Hematopoietic multipotent progenitor cell (in vitro differentiated cells): ENCODE data around the gene CYP46A1. TPM values are rescaled to one million over a fixed set of nuclear protein-coding genes. Genes with fewer than 3 reads are reported as not detected.
"Not testable (repeated sequence)": the region's sequence is repeated elsewhere in the genome, so short reads cannot be mapped to it uniquely, and the experiment has no call there.

Experiments used
- DNase-seq, 3 donors: peaks; one replicate each; pipeline ENCODE4 v3.0.0-alpha.2; 2011 to 2015; ENCODE audit warnings: low read depth in 2 of 3, low spot score in 2 of 3
- total RNA-seq: library from RNA; depleted of rRNA; stranded (reverse); fragments of >200 nt; gene quantifications from one replicate; pipeline ENCODE4 v1.2.3, GENCODE V29; 2012

CYP46A1 gene
- not detected for total RNA-seq

DNA sequence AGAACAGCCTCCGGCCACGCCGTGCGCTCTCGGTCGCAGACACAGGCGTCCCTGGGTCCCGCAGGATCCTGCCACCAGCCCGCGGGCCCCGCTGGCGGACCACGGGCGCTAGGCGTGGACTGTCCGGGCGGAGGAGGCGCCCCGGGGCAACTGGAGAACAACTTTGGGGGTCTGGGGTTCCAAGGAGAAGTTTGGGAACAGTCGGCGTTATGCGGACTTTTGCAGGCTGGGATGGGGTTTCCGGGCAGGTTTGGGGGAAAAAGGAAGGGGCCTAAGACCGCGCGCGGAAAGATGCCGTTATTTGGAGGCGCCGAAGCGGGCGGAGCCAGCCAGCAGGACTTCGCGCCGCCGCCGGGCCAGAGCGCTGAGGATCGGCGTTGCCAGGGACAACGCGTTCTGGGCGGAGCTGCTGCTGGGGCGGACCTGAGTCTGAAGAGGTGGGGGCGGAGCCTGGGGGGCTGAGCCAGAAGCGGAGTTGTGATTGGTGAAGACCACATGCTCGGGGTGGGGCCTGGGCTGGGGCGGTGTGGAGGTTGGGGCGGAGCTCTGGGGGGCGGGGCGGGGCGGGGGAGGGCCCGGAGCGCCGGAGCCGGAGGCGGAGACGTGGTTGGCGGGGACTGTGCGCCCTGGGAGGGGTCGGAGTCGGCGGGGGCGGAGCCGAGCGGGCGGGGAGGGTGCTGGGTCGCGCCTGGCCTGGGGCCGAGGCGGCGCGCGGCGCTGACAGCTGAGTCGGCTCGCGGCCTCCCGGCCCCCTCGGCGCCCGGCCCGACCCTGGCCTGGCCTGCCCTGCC lies at the start of gene CYP46A1:
CYP46A1 (plus strand) TSS at position 680 of the 791 bp plus-strand sequence. CDS start 120 bp downstream, outside the sequence.
- DNase-seq, result peak; percentile 99 to 100 (median 99)

DNA sequence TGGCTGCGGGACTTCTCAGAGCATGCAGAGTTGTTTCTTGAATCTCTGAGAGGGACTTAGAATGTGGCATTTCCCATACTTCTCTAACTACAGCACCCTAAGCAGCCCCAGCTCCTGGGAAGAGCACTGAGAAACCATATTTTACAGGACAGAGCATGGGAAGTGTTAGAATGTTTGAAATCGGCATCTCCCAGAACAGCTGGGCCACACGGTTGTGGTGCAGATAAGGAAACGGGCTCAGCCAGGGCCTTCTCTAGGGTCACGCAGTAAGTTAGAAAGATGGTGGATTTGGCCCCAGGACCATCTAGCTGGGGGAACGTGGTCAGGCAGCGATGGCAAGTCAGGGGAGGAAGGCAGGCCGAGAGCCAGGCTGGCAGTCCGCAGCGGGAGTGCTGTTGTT lies 49.7 kb upstream of the CYP46A1 start:
- DNase-seq, result no peak

DNA sequence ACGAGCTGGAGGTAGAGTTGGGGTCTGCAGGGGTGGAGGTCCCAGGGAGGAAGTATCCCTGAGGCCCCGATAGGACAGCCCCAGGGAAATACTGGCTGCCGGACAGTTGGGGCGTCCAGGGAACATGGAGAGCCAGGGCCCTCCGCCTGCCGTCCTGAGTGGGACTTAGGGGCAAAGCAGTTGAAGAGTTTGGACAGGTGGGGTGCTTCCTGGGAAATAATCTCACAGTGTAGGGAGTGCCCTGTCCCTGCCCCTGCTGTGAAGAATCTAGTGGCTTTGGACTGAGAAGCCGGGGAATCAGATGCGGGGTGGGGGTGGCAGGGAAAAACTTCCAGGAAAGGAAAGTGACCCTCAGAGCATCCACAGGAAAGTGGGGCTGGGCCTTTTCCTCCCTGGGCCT lies 49.0 kb upstream of the CYP46A1 start:
- DNase-seq, result no peak

DNA sequence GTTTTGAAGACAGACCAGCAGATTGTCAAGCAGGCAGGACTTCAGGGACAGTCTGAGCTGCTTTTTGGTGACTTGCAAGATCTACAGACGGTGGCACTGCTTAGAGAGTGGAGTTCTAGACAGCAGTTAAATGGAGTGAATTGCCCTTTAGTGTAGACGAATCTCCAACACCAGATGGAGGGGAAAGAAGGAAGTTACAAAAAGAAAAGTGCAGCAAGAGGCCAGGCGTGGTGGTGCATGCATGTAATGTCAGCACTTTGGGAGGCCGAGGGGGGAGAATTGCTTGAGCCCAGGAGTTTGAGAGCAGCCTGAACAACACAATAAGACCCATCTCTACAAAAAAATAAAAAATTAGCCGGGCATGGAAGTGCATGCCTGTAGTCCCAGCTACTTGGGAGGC lies 47.6 kb upstream of the CYP46A1 start:
- peak in 1 of 3 donors; percentile 33 for DNase-seq

DNA sequence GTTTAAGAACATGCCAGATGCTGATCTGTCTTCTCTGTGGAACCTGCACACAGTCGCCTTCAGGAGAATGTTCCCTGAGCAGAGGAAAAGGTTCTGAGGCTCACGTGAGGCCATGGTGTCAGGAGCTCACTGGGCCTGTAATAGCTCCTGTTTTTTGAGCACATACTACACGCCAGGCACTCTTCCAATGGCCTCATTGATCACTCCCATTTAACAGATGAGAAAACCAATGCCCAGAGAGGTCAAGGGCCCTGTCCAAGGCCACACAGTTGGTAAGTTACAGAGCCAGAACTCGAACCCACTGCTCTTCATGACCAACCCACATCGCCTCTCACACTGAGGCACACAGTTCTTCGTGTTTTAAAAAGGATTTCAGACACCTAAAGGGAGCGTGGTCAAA lies 46.5 kb upstream of the CYP46A1 start:
- no peak for DNase-seq

DNA sequence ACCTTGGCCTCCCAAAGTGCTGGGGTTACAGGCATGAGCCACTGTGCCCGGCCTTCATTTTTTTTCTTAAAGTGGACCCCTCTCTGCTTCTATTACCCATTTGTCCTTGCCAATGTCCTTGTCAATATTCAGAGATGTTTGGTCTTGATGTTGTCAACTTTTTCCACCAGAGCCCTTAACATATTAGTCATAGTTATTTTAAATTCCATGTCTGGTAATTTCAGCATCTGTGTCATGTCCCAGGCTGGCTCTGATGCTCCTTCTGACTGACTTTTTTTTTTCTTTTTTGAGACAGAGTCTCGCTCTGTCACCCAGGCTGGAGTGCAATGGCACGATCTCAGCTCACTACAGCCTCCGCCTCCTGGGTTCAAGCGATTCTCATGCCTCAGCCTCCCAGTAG lies 41.3 kb upstream of the CYP46A1 start:
- not testable (repeated sequence) for DNase-seq

DNA sequence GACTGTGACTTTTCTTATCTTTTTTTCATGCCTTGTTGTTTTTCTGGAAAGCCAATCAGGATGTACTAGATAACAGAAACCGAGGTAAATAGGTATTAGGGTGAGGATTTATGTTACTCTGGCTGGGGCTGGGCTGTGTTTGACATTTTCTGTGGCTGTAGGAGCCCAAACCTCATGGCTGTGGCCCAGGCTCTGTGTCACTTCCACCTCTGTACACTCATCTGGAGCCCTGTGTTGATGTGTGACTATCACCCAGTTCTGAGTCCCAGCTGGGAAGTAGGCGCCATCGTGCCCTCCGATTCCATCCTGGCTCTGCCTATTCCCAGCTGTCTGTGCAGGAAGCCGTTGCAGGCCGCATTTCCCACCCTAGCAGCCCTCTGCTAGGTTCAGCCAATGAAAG lies 40.8 kb upstream of the CYP46A1 start:
- no peak for DNase-seq

DNA sequence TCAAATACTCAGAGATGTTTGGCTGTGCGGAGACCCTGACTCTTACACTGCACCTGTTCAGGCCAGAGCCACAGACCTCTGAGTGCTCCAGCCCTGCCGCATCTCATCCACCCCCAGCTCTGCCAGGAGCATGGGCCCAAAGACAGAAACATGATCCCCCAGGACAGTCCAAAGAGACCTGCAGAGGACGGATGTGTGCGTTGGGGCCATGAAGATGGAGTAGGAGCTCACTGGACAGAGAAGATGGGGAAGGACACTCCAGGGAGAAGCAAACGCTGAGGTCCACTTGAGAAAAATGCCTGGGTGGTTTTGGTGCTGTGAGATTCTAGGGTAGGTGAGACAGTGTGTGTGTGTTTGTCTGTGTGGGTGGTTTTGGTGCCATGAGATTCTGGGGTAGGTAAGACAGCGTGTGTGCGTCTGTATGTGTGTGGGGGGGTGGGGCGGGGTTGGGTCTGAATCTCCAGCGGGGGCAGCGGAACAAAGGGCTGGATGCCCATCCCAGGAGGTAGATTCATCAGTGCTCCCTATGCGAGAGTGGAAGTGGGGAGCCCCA lies 40.0 kb upstream of the CYP46A1 start:
- DNase-seq, result no peak

DNA sequence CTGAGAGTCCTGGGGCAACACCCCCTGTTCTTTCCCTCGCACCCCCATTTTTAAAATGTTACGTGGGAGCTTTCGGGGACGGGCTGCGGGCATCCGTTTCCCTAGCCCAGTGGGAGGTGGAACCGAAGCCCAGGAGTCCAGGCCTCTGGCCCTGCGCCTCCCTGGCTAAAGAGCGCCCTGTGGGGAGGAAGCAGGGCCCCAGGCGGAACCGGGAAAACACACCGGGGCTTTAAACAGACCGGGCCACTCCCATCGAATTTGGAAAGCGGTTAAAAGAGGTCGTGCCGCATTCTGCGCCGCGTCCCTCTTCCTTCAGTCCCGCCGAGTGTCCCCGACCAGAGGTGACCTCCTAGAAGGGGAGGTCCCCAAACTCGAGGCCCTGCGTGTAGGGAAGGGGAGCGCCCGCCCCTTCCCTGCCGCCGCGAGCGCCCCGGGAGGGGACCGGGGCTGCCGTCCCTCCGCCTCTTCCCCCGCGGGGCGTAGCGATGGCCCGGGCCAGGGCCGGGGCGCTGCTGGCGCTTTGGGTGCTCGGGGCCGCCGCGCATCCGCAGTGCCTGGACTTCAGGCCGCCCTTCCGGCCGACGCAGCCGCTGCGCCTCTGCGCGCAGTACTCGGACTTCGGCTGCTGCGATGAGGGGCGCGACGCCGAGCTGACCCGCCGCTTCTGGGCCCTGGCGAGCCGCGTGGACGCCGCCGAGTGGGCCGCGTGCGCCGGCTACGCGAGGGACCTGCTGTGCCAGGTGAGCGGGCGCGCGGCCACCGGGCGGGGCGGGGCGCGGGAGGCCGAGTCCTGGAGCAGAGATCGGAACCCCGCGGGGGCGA lies 39.2 kb upstream of the CYP46A1 start, which contains the start of gene HHIPL1:
HHIPL1 (plus strand) TSS at position 407 of the 822 bp plus-strand sequence; CDS start at position 486, 79 bp downstream.
- DNase-seq, result no peak

DNA sequence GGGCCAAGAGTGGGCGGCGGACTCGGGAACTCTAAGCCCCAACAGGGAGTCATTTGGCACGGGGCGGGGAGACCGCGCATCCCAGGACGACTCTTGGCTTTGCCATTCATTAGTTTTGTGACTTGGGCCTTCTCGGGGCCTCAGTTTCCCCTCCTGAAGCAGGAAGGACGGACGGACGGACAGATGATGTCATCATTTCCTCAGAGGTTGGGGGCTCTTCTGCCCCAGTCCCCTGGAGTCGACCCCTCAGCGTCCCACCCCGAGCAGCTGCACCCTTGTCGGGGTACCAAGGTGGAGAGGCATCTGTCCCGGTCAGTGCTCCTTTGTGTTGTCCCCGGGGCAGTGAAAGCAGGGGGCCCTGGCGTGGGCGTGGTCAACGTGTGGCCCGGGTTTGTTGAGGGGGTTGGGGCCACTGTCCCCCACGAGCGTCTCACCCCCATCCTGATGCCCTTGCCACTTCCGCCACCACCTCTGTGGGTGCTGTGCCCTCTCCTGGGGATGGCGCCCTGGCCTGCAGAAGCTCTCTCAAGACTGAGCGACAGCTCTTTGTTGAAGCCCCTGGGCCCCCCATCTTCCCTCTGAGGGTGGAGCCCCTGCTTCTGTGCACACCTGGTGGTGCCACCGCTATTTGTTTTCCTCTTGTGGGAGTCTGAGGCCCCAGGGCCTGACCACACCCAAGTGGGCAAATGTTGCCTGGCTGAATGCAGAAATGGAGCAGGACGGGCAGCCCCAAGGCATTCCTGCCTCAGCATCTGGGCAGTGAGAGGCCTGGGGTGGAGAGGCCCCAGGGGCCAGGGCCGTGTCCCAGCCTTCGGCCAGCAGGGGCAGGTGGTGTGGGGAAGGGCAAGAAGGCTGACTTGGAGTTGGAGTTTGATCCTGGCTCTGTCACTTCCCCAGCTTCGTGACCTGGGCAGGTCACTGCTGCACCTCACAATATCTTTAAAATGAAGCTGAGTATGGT lies 38.3 kb upstream of the CYP46A1 start:
- no peak for DNase-seq

DNA sequence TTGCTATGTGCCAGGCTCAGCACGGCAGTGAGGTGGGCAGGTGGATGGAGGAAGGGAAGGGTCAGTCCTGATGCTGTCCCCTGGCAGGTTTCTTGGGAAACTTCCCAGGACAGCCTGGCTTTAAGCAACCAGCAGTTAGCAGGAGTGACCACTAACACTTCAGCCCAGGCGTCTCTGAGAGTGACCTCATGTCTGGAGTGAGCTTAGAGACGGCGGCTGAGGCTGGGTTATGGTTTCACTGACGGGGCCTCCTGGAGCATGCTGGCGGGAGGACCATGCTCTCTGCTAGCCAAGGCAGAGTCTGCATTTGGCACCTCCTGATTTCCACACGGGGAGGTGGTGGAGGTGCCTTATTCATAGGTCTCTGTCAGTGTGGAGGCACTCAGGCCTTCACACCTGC lies 36.7 kb upstream of the CYP46A1 start:
- DNase-seq, result no peak

DNA sequence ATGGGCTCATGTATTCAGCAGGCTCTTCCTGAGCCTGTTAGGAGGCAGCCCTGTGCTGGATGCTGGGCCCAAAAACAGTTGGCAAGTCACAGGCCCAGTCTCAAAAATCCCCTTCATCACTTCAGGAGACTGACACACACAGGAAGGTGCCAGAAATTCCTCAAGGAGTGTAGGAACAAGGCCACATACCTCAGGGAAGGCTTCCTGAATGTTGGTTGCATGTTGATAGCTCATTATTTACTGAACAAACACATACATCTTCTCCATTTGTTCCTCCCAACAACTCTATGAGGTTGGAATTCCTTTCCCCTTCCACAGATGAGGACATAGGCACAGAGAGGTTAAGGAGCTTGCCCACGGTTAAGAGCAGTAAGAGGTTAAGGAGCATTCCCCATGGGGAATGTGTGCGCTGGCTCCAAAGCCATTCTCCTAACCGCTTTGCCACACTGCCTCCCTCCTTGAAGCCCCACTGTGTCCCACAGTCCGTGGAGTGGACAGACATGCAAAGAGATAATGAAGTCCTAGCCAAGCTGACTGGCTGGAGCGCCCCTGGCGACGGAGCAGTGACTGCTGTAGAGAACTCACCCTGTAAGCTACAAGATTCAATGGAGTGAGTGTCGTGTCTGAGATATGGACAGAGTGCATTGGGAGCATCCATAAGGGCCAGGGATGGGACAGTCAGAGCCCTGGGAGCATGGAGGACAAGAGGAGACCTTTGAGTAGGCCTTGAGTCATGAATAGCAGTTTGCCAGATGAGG lies 35.9 kb upstream of the CYP46A1 start:
- DNase-seq, result no peak

DNA sequence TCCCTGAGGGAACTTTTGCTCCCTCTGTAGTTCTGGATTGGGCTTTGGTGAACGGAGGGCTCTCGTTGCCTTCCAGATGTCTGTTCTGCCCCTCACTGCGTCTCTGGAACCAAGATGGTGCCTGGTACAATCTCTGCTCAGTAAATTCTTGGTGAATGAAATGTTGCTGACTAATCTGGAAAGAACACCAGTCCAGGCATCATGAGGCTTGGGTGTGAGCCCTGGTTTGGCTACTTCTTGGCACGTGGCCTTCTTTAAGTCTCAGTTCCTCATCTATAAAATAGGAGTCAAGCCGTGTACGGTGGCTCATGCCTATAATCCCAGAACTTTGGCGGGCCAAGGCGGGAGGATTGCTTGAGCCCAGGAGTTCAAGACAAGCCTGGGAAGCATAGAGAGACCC lies 34.9 kb upstream of the CYP46A1 start:
- DNase-seq, result no peak

DNA sequence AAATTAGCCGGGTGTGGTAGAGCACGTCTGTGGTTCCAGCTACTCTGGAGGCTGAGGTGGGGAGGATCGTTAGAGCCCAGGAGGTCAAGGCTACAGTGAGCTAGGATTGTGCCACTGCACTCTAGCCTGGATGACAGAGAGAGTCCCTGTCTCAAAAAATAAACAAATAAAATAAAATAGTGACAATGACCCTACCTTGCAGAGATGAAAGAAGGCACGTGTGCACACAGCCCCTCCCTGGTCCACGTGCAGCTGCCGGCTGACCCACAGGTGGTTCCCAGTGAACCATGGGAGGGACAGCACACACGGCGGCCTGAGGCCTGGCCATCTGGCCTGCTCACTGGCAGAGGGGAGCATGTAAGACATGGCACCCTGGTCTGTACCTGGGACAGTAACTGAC lies 34.5 kb upstream of the CYP46A1 start:
- no peak for DNase-seq

DNA sequence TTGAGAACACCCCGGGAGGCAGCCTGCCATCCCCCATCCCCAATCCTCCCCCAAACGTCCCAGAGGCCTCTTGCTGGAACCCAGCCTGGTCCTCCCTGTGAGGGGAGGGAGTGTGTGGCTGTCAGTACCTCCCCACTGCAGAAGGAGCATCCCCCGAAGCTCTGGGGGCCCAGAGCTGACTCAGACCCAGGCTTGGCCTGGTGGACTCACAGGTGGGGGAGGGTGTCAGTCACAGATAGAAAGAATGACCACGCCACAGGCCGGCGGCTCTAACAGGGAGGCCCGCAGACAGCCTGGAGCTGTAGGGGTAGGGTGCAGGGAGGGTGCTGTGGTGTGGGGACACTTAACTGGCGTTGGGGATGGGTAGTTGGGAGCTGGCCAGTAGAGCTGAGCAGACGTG lies 33.9 kb upstream of the CYP46A1 start:
- no peak for DNase-seq

DNA sequence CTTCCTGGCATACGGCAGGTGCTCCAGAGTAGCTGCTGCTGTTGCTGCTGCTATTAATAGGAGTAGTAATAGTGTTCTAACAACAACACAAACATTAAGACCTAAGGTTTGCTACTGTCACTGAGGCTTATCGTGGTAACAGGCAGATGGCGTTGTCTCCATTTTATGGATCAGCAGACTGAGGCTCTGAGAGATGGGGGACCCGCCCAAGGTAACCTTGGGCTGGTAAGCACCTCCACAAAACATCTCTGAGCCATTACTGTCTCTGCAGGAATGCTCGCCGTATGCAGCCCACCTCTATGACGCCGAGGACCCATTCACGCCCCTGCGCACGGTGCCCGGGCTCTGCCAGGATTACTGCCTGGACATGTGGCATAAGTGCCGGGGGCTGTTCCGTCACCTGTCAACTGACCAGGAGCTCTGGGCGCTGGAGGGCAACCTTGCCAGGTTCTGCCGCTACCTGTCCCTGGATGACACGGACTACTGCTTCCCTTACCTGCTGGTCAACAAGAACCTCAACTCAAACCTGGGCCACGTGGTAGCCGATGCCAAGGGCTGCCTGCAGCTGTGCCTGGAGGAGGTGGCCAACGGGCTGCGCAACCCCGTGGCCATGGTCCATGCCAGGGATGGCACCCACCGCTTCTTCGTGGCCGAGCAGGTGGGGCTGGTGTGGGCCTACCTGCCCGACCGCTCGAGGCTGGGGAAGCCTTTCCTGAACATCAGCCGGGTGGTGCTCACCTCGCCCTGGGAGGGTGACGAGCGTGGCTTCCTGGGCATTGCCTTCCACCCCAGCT lies 31.9 kb upstream of the CYP46A1 start:
- no peak for DNase-seq

DNA sequence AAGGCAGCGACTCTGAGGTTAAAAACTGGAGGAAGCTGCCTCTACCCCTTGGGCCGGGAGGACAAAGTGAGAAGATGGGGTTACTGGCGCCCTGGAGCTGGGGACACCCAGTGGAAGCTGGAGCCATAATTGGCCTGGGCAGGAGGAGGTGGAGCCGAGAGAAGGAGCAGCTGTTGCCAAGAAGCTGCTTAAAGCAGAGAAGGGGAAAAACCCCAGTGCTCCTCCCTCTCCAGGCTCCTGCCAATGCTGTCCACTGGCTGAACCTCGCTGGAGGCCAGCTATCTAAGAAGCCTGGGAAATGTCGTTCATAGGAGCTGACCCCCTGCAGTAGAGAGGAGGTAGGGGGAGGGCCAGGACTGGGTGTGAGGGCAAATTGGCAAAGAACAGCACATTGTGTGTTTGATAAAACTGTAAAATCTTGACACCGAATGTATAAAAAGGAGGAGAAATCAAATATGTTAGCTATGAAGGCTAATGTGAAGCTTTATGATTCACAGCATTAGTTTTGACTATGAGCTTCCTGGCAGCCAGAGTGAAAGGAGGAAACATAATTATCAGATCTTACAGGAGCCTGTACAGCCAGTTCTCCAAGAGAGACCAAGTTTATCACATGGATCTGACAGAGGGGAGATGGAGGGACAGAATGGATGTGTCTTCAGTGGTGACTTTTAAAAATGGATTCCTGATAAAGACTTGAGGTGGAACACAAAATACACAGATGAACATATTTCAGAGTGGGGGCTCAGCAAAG lies 29.7 kb upstream of the CYP46A1 start:
- DNase-seq, result no peak

DNA sequence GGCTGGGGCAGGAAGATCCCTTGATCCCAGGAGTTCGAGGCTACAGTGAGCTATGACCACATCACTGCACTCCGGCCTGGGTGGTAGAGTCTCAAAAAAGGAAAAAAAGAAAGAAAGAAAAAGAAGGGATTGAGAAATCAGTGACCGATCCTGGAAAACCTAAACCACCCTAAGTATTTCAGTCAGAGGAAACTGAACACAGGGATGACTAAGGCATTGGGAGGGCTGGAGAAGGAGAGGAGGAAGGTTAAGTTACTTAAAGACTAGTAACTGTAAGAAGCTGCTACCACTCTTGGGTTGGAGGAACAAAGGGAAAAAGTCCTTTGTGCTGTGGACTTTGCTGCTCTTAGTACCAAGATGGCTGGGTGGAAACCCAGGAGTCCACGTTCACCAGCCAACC lies 28.6 kb upstream of the CYP46A1 start:
- no peak for DNase-seq
